K562 (cell line): ENCODE results near the gene SMIM35. TPM values are rescaled to one million over a fixed set of nuclear protein-coding genes. Genes with fewer than 3 reads are reported as not detected.

Experiments
- ARID3B ChIP-seq: fragments of 250-450 bp; sonication (Bioruptor Pico); IDR thresholded peaks from 2 replicates; pipeline ENCODE4 v1.4.0; 2020; ENCODE audit warnings: borderline replicate concordance
- BACH1 ChIP-seq: fragments of 200-800 bp; sonication (Bioruptor generic); IDR thresholded peaks from 2 replicates; pipeline ENCODE4 v1.6.1; 2016; ENCODE audit warnings: missing genetic modification characterization, missing compliant biosample characterization
- CBX2 ChIP-seq: fragments of 200-600 bp; sonication (generic); IDR thresholded peaks from one replicate; pipeline ENCODE4 v1.6.1; 2012; ENCODE audit warnings: mild to moderate bottlenecking, low read length, inconsistent platforms; ENCODE audit not compliant: insufficient read depth, poor library complexity, severe bottlenecking
- CBX8 ChIP-seq: fragments of 200-600 bp; sonication (generic); IDR thresholded peaks from 2 replicates; pipeline ENCODE4 v1.6.1; 2012; ENCODE audit warnings: borderline replicate concordance, mixed run types, low read depth, mild to moderate bottlenecking, moderate library complexity, mixed read lengths, low read length, control low read depth, inconsistent platforms; ENCODE audit not compliant: poor library complexity, severe bottlenecking; ENCODE audit errors: extremely low read depth
- CCAR2 ChIP-seq: fragments of 200-400 bp; formaldehyde crosslinking; IDR thresholded peaks from 2 replicates; pipeline ENCODE4 v1.6.1; 2017; ENCODE audit warnings: mild to moderate bottlenecking, low read depth, low read length
- COPS2 ChIP-seq: fragments of 450-650 bp; conservative IDR thresholded peaks from 2 replicates; pipeline ENCODE4 v1.6.1; 2016; ENCODE audit warnings: mild to moderate bottlenecking, moderate library complexity
- DEAF1 ChIP-seq: fragments of 450-650 bp; formaldehyde crosslinking; IDR thresholded peaks from 2 replicates; pipeline ENCODE4 v1.4.0; 2020; ENCODE audit warnings: mild to moderate bottlenecking, moderate library complexity
- E2F4 ChIP-seq: sonication (generic); formaldehyde crosslinking; IDR thresholded peaks from 2 replicates; pipeline ENCODE4 v1.8.0; 2022; ENCODE audit warnings: mild to moderate bottlenecking, low read depth, missing genetic modification reagents
- HDAC2 ChIP-seq: fragments of 450-650 bp; IDR thresholded peaks from 2 replicates; pipeline ENCODE4 v1.6.1; 2016; ENCODE audit warnings: mild to moderate bottlenecking
- HNRNPH1 ChIP-seq: fragments of 200-400 bp; formaldehyde crosslinking; optimal IDR thresholded peaks from 2 replicates; pipeline ENCODE3; 2017; ENCODE audit warnings: low read depth, mild to moderate bottlenecking, low read length, moderate library complexity
- JUND ChIP-seq, 2 experiments: IDR thresholded peaks; 2 replicates in 1 of 2; 3 replicates in 1 of 2; pipeline ENCODE4 v1.6.1; 2011; ENCODE audit warnings: borderline replicate concordance in 2 of 2, low read depth in 2 of 2, low read length in 2 of 2, improper control_type of control experiment in 1 of 2, missing biosample characterization in 1 of 2, missing genetic modification characterization in 1 of 2, missing genetic modification reagents in 1 of 2
- MCM2 ChIP-seq: fragments of 450-650 bp; IDR thresholded peaks from 2 replicates; pipeline ENCODE4 v1.6.1; 2017; ENCODE audit warnings: low read depth, mild to moderate bottlenecking
- NBN ChIP-seq: fragments of 450-650 bp; IDR thresholded peaks from 2 replicates; pipeline ENCODE4 v1.6.1; 2016; ENCODE audit warnings: low read depth, mild to moderate bottlenecking
- POLR2AphosphoS2 ChIP-seq: IDR thresholded peaks from 2 replicates; pipeline ENCODE4 v1.6.1; 2012; ENCODE audit warnings: low read length, improper control_type of control experiment
- RCOR1 ChIP-seq, 2 experiments: IDR thresholded peaks; 2 replicates each; pipeline ENCODE4 v1.6.1; 2012; ENCODE audit warnings: low read depth in 2 of 2, low read length in 2 of 2, borderline replicate concordance in 1 of 2, improper control_type of control experiment in 1 of 2
- UBTF ChIP-seq, 2 experiments: IDR thresholded peaks; 2 replicates each; pipeline ENCODE4 v1.6.1; 2012; ENCODE audit warnings: improper control_type of control experiment in 2 of 2, low read depth in 2 of 2, low read length in 2 of 2, borderline replicate concordance in 1 of 2
- ZNF277 ChIP-seq: fragments of 250-450 bp; sonication (Bioruptor Pico); IDR thresholded peaks from 2 replicates; pipeline ENCODE4 v1.8.0; 2022; ENCODE audit warnings: inconsistent platforms, mild to moderate bottlenecking, moderate library complexity, borderline replicate concordance
- polyA plus RNA-seq, 8 experiments: library from polyadenylated mRNA; depleted of rRNA in 4 of 8; stranded (reverse) in 5 of 8; unstranded in 3 of 8; fragments of >200 nt; fragmentation: Nextera tagmentation in 2 of 8; fragmentation: Illumina TruSeq in 1 of 8; extraction: Ambion mirVana in 2 of 8; extraction: Trizol in 1 of 8; gene quantifications; 2 replicates each; pipeline versions ENCODE4 v1.2.1 to v1.2.3, GENCODE V29; 2011 to 2014; ENCODE audit warnings: inconsistent platforms in 1 of 8, missing spikeins in 1 of 8
- total RNA-seq, 7 experiments: library from RNA; depleted of rRNA in 6 of 7; stranded (reverse); fragments of >200 nt in 6 of 7; fragmentation: Illumina TruSeq in 2 of 7; extraction: Trizol in 2 of 7; gene quantifications; 2 replicates each; pipeline versions ENCODE4 v1.2.1 to v1.2.3, GENCODE V29; 2011 to 2021; ENCODE audit warnings: low replicate concordance in 1 of 7

SMIM35 gene
- total and polyA plus RNA-seq, 9 of the 15 experiments (the other 6 are each of a cell fraction or from before 2014, with no cell fraction given), result 0.03 TPM; not detected in 7

GRCh38 chr11:118060869-118061268 lies 25.9 kb downstream of the SMIM35 start (continued):
- TF ChIP-seq DEAF1 (CRISPR knock-in tag) (no peak), NBN (no peak), CBX8 (no peak), RCOR1 (IDR thresholded peaks at IDR 0.05; ENCODE audit: borderline replicate concordance in 1 of 2, low read depth in 2 of 2, low read length in 2 of 2) (peak in 1 of 2 experiments; percentile 28; a peak in 1 of 4 replicates), POLR2AphosphoS2 (no peak), HNRNPH1 (no peak), CBX2 (no peak), E2F4 (CRISPR knock-in tag) (no peak), CCAR2 (no peak), COPS2 (no peak), HDAC2 (peak; percentile 43; the same call in 1 of the 2 replicates), JUND (IDR thresholded peaks at IDR 0.05; ENCODE audit: borderline replicate concordance, low read depth, low read length) (peak; percentile 47; the same call in 1 of the 2 replicates), JUND (tag; IDR thresholded peaks at IDR 0.05; ENCODE audit: borderline replicate concordance, low read depth, low read length) (peak; percentile 14; the same call in 1 of the 3 replicates), UBTF (IDR thresholded peaks at IDR 0.05; ENCODE audit: borderline replicate concordance in 1 of 2, low read depth in 2 of 2, low read length in 2 of 2) (no peak), MCM2 (no peak), ZNF277 (CRISPR knock-in tag) (no peak), BACH1 (tag) (peak; percentile 93), ARID3B (CRISPR knock-in tag) (no peak)
